ENCODE results near the gene CEP128.

Gene CEP128

GRCh38 chr14:80941241-80942185 lies at the start of gene CEP128:
CEP128 (minus strand) TSS chr14:80941738.
- peak within 1 kb of the TSS; percentile 78 for H3K4me3 ChIP-seq (replicated peaks; ENCODE audit: low read depth, low read length)
- peak; percentile 97 for DNase-seq (ENCODE audit: extremely low read depth, low read depth)
- no peak for TF ChIP-seq CTCF (IDR thresholded peaks at IDR 0.05; ENCODE audit: low read depth, low read length, missing control alignments)

GRCh38 chr14:80988735-80989429 lies 47.3 kb upstream of the CEP128 start:
- no peak for TF ChIP-seq CTCF (IDR thresholded peaks at IDR 0.05; ENCODE audit: low read depth, low read length, missing control alignments)
- no peak overlapping the region for H3K4me3 ChIP-seq (replicated peaks; ENCODE audit: low read depth, low read length)
- no peak for DNase-seq (ENCODE audit: extremely low read depth, low read depth)

- DNase-seq (ENCODE audit: extremely low read depth, low read depth): no peak
- no peak overlapping the region for H3K4me3 ChIP-seq (replicated peaks; ENCODE audit: low read depth, low read length)
These were observed 46.7 kb upstream of the CEP128 start for GRCh38 chr14:80988192-80988591.

GRCh38 chr14:80987235-80988032 lies 45.9 kb upstream of the CEP128 start:
- peak; percentile 93 for TF ChIP-seq CTCF (IDR thresholded peaks at IDR 0.05; ENCODE audit: low read depth, low read length, missing control alignments)
- H3K4me3 ChIP-seq (replicated peaks; ENCODE audit: low read depth, low read length): no peak overlapping the region
- peak; percentile 54 for DNase-seq (ENCODE audit: extremely low read depth, low read depth)

More at GRCh38 chr14:80988192-80988591, 46.7 kb upstream of the CEP128 start:
- no peak for TF ChIP-seq CTCF (IDR thresholded peaks at IDR 0.05; ENCODE audit: low read depth, low read length, missing control alignments)

GRCh38 chr14:80982711-80983110 lies 41.2 kb upstream of the CEP128 start:
- no peak for TF ChIP-seq CTCF (IDR thresholded peaks at IDR 0.05; ENCODE audit: low read depth, low read length, missing control alignments)
- H3K4me3 ChIP-seq (replicated peaks; ENCODE audit: low read depth, low read length): no peak overlapping the region
- DNase-seq (ENCODE audit: extremely low read depth, low read depth): no peak

GRCh38 chr14:80981673-80982072 lies 40.1 kb upstream of the CEP128 start:
- DNase-seq (ENCODE audit: extremely low read depth, low read depth): no peak
- TF ChIP-seq CTCF (IDR thresholded peaks at IDR 0.05; ENCODE audit: low read depth, low read length, missing control alignments): no peak
- H3K4me3 ChIP-seq (replicated peaks; ENCODE audit: low read depth, low read length): no peak overlapping the region

Measured in HFF-Myc (cell line).